Activated naive CD4-positive, alpha-beta T cell treated with anti-CD3 and anti-CD28 coated beads, Interleukin-2, amount 50 U/mL, for 24 hours (primary cell): ENCODE results near the gene GPD1.

Experiments
- H3K27ac Mint-ChIP-seq: one replicate; pipeline ENCODE4 v1.8.0; 2021; ENCODE audit warnings: mild to moderate bottlenecking, mixed read lengths
- H3K27me3 Mint-ChIP-seq: one replicate; pipeline ENCODE4 v1.8.0; 2021; ENCODE audit warnings: mixed read lengths
- H3K36me3 Mint-ChIP-seq: one replicate; pipeline ENCODE4 v1.8.0; 2021; ENCODE audit warnings: mixed read lengths
- H3K4me1 Mint-ChIP-seq: one replicate; pipeline ENCODE4 v1.8.0; 2021; ENCODE audit warnings: mixed read lengths
- H3K4me3 Mint-ChIP-seq: one replicate; pipeline ENCODE4 v1.8.0; 2021; ENCODE audit warnings: mild to moderate bottlenecking, mixed read lengths
- H3K9me3 Mint-ChIP-seq: one replicate; pipeline ENCODE4 v1.8.0; 2021; ENCODE audit warnings: mixed read lengths

The GPD1 gene

DNA sequence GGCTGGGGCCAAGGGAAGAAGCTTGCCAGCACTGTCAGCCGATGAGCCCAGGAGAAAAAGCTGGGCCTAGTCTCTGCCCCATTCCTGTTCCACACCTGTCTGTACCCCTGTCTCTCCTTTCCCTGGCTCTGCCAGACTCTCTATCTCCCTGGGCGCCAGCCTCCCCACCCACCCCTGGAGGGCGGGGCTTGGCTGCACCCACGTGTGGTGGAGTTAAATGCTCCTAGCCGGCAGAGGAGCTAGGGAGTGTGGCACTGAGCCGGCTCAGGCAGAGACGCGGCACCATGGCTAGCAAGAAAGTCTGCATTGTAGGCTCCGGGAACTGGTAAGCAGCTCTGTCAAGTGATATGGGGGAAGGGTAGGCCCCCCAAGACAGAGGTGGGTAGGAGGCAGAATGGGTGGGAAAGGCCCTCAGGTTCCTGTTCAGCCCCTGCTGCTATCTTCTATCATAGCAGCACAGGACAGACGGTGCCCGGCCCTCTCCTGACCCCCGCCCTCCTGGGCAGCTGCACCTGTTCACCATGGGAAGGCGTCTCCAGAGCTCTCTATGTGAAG, at the start of gene GPD1:
Gene GPD1, plus strand, starts transcription at position 242 of the 555 bp plus-strand sequence. Its CDS starts 43 bp downstream, at position 285.
- no peak within 1 kb of the TSS for H3K4me3 Mint-ChIP-seq

DNA sequence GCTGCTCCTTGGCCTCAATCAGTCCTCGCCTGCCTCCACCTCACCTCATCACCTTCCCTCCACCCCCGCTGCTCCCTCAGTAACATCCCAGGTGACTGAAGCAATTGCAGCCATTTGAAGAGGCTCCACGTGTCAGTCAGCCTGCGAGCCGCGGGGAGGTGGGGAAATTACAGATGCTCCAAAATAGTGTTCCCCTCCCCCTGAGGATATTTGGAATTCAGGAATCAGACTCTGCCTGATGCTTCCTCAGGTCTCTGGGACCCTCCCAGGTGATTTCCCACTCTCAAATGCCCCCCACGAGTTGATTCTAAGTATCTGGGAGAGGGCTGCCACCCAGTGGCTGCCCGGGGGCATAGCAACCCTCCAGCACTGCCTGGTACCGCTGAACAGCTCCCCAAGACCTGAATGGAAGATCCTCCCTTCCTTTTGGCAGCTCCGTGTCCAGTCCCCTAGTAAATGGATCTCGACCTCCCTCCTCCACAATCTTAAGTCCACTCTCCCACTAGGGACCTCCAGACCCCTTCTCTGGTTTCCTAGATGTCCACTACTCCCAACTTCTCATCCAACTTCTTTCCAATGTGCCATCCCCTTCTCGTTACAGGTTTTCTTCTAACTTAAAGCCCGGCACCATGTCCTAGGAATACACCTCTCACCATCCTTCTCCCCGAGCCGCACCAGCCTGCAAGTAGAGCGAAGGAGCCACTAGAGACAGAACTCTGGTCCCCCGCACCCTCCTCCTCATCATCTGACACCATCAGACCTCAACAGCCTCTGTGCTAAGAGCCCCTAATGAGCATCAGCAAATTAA, 47.8 kb upstream of the GPD1 start:
- H3K27ac Mint-ChIP-seq: peak overlapping the region; percentile 52
- peak overlapping the region; percentile 67 for H3K4me3 Mint-ChIP-seq
- no peaks in the 10 kb centered on the region for H3K9me3 Mint-ChIP-seq
- no peaks in the 10 kb centered on the region for H3K36me3 Mint-ChIP-seq
- peaks cover 27% of the 10 kb centered on the region for H3K27me3 Mint-ChIP-seq
- peaks cover 31% of the 10 kb centered on the region for H3K4me1 Mint-ChIP-seq

More for the DNA sequence above, at the start of gene GPD1:
- Mint-ChIP-seq H3K27ac (no peak within 1 kb of the TSS), H3K9me3 (no peaks in the 10 kb centered on the region), H3K27me3 (no peaks in the 10 kb centered on the region), H3K4me1 (peaks cover 3% of the 10 kb centered on the region), H3K36me3 (peaks cover 4% of the 10 kb centered on the region)

DNA sequence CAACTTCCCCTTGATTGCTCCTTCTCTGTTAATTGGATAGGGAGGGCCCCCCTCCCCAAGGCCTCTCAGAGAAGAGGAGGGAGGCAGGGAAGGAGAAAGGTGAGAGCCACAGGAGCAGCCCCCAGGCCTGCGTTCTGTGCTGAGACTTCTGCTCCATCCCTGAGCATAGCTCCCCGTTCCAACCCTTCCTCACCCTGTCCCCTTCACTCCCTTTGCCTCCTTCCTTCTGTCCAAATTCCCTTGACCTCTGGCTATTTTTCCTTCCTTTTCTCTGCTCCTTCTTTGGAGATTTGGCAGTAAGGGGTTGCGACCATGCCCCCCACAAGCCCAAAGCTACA, 47.2 kb upstream of the GPD1 start:
- H3K27me3 Mint-ChIP-seq: peaks cover 26% of the 10 kb centered on the region
- peaks cover 31% of the 10 kb centered on the region for H3K4me1 Mint-ChIP-seq
- no peak overlapping the region for H3K27ac Mint-ChIP-seq

DNA sequence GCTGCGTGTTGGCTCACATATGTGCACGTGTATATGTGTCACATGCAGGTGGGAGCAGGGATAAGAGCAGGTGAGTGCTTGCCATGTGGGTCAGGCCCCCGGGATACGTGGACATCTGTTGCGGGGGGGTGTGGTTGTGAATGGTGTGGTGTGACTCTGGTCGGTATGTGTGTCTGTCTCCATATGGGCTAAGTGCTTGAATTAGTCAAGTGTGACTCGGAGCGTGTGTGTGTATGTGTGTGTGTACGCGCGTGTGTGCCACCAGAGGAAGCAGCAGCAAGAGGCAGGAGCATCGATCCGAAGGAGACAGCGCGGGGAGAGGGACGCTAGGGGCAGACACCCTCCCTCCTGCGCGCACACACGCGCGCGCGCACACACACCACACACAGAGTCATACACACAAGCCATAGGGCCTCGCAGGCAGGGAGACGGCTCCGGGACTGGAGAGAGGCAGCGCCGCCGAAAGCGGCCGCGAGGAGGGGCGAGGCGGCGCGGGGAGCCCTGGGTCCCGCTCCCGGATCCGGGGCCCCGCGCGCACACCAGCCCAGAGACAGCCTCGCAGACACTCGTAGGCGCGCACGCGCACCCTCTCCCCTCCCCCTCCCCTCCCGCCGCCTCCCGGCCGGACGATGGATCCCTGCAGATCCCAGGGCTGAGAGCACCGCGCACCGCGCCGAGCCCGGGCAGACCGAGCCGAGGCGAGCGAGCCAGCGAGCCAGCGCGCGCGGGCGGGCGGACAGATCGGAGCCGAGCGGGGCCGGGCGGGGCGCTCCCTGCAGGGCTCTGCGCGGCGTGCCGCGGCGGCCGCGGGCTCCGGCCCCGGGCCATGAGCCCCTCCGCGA, 46.6 kb upstream of the GPD1 start, which contains the start of gene ASIC1:
Gene ASIC1, plus strand, starts transcription at position 597 of the 842 bp plus-strand sequence. CDS start 1,171 bp downstream, outside the sequence.
- Mint-ChIP-seq H3K9me3 (no peaks in the 10 kb centered on the region), H3K27me3 (peaks cover 21% of the 10 kb centered on the region), H3K4me1 (peaks cover 31% of the 10 kb centered on the region)

More for the DNA sequence above, 47.2 kb upstream of the GPD1 start:
- Mint-ChIP-seq H3K36me3 (no peaks in the 10 kb centered on the region), H3K9me3 (no peaks in the 10 kb centered on the region), H3K4me3 (peak overlapping the region; percentile 93)

DNA sequence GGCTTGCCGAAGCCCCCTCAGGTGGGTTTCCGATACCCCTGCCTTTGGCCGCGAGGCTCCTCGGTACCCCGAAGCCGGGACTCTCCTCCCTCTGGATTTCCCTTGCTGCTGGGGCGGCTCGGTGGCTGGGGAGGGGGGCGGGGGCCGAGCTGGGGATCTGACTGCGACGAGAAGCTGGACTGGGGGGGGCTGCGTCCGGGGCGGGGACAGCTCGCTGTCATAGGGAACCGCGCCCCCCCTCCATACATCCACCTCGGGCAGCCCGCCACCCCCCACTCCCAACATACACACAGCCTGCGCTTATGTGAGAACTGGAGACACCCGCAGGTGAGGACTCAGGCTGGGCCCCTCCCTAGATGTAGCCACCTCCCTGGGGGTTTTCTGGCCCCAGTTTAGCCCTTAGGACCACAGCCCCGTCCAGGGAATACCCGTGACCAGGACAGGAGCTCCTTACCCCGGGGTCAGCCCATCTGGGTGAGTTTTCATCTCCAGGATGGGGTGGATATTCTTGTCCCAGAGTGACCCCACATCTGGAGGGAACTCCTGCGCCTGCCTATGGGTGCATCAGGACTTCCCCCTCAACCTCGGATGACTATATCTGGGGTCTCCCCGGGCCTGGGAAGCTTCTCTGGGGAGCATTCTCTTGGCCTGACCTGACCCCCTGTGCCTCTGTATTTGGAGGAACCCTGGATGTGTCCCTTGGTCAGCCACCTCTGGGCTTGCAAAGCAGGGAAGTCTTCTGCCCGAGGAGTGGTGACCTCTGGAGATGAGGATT, 45.7 kb upstream of the GPD1 start:
- Mint-ChIP-seq H3K36me3 (no peaks in the 10 kb centered on the region), H3K4me3 (peak overlapping the region; percentile 72), H3K27ac (no peak overlapping the region), H3K27me3 (peaks cover 21% of the 10 kb centered on the region), H3K9me3 (no peaks in the 10 kb centered on the region), H3K4me1 (peaks cover 31% of the 10 kb centered on the region)

More for the DNA sequence above, 46.6 kb upstream of the GPD1 start, which contains the start of gene ASIC1:
- peak within 1 kb of the TSS; percentile 93 for H3K4me3 Mint-ChIP-seq
- H3K27ac Mint-ChIP-seq: peak within 1 kb of the TSS; percentile 69
- H3K36me3 Mint-ChIP-seq: no peaks in the 10 kb centered on the region

DNA sequence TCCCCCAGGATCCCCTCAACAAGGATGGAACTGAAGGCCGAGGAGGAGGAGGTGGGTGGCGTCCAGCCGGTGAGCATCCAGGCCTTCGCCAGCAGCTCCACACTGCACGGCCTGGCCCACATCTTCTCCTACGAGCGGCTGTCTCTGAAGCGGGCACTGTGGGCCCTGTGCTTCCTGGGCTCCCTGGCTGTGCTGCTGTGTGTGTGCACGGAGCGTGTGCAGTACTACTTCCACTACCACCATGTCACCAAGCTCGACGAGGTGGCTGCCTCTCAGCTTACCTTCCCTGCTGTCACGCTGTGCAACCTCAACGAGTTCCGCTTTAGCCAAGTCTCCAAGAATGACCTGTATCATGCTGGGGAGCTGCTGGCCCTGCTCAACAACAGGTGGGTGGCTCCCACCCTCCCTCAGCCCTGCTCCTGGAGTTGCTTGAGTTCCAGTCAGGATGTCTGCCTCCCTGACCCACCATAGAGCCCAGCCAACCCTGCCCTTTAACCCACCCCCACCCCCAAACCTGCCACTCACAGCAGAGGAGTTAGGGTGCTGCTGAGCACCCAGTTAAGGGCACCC, 45.0 kb upstream of the GPD1 start:
- Mint-ChIP-seq H3K36me3 (no peaks in the 10 kb centered on the region), H3K27ac (no peak overlapping the region), H3K9me3 (no peaks in the 10 kb centered on the region), H3K4me1 (peaks cover 31% of the 10 kb centered on the region), H3K27me3 (peaks cover 17% of the 10 kb centered on the region), H3K4me3 (peak overlapping the region; percentile 72)

DNA sequence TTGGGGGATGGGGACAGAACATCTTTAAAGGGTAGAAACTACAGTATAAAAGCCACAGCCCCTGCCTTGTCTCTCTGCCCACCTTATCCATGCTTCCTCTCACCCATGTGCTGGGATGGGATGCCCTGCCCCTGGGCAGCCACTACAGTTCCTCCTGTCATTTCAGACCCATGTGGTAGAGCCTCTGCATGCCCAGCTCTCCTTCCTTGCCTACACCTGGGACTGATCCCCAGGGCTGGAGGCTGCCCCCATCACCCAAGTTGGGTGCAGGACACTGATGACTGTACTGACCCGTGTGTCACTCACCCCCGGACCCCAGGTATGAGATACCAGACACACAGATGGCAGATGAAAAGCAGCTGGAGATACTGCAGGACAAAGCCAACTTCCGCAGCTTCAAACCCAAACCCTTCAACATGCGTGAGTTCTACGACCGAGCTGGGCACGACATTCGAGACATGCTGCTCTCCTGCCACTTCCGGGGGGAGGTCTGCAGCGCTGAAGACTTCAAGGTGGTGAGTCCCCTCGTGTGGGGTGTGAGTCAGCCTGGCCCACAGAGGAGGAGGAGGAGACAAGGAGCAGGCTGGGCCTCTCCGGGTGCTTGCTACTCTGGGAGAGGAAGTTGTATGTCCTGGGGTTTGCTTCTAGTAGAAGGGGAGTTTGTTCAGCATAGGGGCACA, 44.2 kb upstream of the GPD1 start:
- Mint-ChIP-seq H3K9me3 (no peaks in the 10 kb centered on the region), H3K4me1 (peaks cover 31% of the 10 kb centered on the region), H3K4me3 (peak overlapping the region; percentile 56), H3K36me3 (no peaks in the 10 kb centered on the region), H3K27me3 (peaks cover 17% of the 10 kb centered on the region), H3K27ac (no peak overlapping the region)

DNA sequence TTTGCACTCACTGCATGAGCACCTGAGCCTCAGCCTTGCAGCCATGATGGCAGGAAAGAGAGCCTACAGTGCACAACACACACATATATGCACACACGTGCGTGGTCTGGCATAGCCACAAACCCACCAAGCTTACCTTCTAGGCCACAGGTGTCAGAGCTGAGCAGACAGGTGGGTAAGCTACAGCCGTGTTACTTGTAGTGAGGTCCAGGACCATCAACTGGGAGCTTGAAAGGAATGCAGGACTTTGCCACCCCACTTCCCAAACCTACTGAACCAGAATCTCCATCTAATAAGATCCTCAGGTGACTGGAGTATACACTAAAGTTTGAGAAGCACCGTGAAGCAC, 43.7 kb upstream of the GPD1 start:
- peaks cover 31% of the 10 kb centered on the region for H3K4me1 Mint-ChIP-seq
- peaks cover 17% of the 10 kb centered on the region for H3K27me3 Mint-ChIP-seq
- no peak overlapping the region for H3K27ac Mint-ChIP-seq
- H3K9me3 Mint-ChIP-seq: no peaks in the 10 kb centered on the region
- H3K4me3 Mint-ChIP-seq: peak overlapping the region; percentile 56
- H3K36me3 Mint-ChIP-seq: no peaks in the 10 kb centered on the region

DNA sequence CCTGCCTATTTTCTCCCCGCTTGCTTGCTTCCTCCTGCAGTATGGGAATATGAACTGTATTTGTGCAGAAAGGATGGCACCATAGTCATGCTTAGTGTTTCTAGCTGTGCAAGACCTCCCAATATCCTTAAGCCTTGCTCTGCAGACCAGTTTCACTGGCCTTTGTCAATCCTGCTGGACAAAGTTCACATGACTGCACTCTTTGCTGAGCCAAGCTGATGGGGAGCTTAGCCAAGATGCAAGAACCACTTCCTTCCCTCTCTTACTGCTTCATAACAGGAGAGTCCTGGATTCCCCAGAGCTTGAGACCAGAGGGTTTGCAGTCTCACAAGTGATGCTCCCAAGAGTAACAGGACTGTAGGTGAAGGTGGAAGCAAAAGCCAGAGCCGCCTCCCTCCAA, 42.6 kb upstream of the GPD1 start:
- Mint-ChIP-seq H3K4me3 (no peak overlapping the region), H3K27me3 (peaks cover 14% of the 10 kb centered on the region)

DNA sequence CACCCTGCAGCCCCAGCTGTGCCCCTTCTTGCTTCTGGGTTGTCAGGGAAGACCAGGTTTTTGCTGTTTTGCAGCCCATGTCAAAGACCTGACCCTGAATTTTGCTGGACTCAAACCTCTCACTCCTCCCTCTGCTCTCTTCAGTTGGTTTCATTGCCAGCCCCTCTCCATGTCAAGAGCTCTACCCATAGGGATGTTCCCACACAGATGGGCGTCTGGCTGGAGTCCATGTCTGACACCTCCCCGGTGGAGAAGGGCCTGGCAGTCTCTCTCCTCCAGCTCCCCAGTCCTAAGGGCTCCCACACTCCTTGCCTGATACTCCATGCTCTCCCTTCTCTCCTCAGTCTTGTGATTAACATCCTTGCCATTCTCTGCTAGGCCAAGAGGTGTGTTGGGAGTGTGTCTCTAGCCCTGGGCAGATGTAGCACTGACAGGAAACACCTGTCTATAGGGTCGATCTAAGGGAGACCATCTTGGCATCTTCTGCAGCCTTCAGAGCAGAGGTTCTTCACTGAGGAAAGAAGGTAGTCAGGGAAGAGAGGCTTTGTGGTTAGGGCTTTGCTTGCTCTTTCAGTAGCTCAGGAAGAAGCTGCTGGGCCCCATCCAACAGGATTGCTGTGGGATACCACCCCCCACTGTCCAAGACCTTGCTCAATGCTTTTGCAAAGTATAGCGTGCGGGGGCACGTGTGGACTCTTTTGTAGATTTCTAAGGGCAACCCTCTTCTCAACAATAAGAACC, 41.7 kb upstream of the GPD1 start:
- Mint-ChIP-seq H3K27ac (no peak overlapping the region), H3K4me1 (peaks cover 14% of the 10 kb centered on the region), H3K36me3 (no peaks in the 10 kb centered on the region), H3K27me3 (peaks cover 7% of the 10 kb centered on the region), H3K4me3 (no peak overlapping the region), H3K9me3 (no peaks in the 10 kb centered on the region)

More for the DNA sequence above, 42.6 kb upstream of the GPD1 start:
- Mint-ChIP-seq H3K4me1 (peaks cover 24% of the 10 kb centered on the region), H3K9me3 (no peaks in the 10 kb centered on the region), H3K36me3 (no peaks in the 10 kb centered on the region), H3K27ac (no peak overlapping the region)

DNA sequence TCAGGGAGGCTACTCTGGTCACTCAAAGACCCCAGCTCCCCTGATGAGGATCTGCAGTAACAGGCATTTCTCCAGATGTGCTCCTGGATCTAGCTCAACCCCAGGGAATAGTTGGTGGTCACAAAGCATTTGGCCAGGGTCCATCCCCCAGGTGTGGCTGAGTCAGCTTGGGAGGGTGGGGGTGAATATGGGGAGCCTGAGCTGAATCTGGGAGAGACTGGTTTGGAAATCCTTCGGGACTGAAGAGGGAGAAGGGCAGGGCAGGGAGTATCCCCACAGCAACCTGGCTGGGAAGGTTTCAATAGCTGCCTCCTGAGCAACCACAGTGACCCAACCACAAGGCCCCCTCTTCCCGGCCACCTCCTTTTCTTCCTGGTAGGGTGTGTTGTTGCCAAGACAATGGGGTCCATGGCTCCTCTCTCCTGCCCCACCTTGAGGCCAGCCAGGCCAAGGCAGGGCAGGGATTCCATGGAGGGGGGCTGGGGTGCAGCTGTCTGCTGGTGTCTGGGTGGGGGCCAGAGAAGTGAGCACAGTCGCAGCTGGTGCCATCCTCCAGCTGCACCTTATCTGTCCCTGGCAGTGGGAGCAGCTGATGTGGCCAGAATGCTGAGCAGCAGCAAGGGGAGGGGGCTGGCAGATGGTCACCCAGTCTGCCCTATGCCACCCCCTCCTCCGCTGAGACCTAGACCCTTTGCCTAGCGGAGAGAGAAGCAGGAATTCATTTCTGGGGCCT, 40.9 kb upstream of the GPD1 start:
- Mint-ChIP-seq H3K9me3 (no peaks in the 10 kb centered on the region), H3K27me3 (peaks cover 6% of the 10 kb centered on the region), H3K27ac (no peak overlapping the region), H3K36me3 (no peaks in the 10 kb centered on the region), H3K4me1 (peaks cover 13% of the 10 kb centered on the region), H3K4me3 (no peak overlapping the region)

DNA sequence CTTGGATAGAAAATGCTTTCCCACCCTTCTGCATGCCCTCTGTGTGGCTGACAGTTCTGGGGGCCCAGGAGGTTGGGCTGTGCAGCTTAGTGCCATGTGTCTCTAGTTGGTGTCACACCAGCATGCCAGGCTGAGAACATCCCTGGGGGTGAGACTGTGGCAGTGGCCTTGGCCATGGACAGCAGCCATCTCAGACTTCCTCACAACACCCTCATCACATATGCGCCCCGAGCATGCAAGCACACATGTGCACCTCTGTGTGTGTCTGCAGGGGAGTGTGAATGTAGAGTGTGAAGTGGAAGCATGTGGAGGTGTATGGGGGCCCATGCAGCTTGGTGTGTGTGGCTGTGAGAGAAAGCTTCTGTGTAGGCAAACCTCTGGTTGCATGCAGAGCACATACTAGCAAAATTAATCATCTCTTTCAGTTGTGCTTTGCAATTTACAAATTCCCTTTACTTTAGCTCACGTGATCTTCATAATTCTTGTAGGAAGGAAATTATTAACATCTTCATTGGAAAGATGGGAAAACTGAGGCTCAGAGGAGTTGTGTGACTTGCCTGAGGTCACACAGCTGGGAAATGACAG, 38.0 kb upstream of the GPD1 start:
- Mint-ChIP-seq H3K4me3 (no peak overlapping the region), H3K4me1 (peaks cover 8% of the 10 kb centered on the region), H3K27ac (no peak overlapping the region), H3K9me3 (no peaks in the 10 kb centered on the region), H3K27me3 (peaks cover 1% of the 10 kb centered on the region), H3K36me3 (no peaks in the 10 kb centered on the region)

DNA sequence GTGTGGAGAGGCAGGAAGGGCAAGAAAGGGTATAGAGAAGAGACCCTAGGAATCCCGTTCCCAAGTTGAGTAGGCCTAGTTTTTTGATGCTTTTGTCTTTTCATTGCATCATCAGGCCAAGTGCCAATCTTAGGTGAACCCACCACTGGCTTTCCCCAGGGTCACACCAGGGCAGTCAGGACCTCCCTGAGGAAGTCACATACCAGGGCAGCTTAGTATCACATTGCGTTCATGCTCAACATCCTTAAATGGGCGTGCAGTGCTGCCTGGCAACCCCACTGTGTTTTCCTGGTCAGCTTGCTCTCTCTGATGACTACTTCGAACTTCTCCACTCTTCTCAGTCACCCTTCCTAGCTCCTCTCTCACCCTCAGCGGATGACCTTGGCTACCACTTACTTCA, 37.4 kb upstream of the GPD1 start:
- Mint-ChIP-seq H3K27ac (no peak overlapping the region), H3K4me3 (no peak overlapping the region), H3K4me1 (peaks cover 8% of the 10 kb centered on the region), H3K9me3 (no peaks in the 10 kb centered on the region), H3K36me3 (no peaks in the 10 kb centered on the region), H3K27me3 (peaks cover 1% of the 10 kb centered on the region)
